Measurements from ENCODE around the gene ARF1. TPM values are rescaled to one million over a fixed set of nuclear protein-coding genes. Genes with fewer than 3 reads are reported as not detected.

ARF1 gene
- total RNA-seq, 2 experiments from 2014 or later = 318 to 322 TPM

GRCh38 chr1:228065543-228066347 lies 16.8 kb upstream of the ARF1 start:
- H3K4me1 Mint-ChIP-seq (ENCODE audit: low read depth) = peaks cover 6% of the 10 kb centered on the region
- intact Hi-C loops (cut with DNase I, micrococcal nuclease) = no loop called here
- DNase-seq (peak in 1 of 14 experiments; percentile 16), ATAC-seq (ENCODE audit: poor library complexity) (no peak)
- H3K27me3 Mint-ChIP-seq = peaks cover 30% of the 10 kb centered on the region
- ChIA-PET CTCF (no interaction called here), POLR2A (interaction anchor here (0.9 kb wide), 1 partner anchor 16 kb away, joined by 3 read pairs; no protein-coding TSS in a partner anchor)
- no peaks in the 10 kb centered on the region for H3K9me3 Mint-ChIP-seq
- H3K27ac Mint-ChIP-seq = no peak overlapping the region
- H3K36me3 Mint-ChIP-seq (ENCODE audit: low read depth) = no peaks in the 10 kb centered on the region
- H3K4me1 ChIP-seq (ENCODE audit: insufficient read depth, low read length) = peaks cover 4% of the 10 kb centered on the region
- H3K4me3 ChIP-seq (ENCODE audit: low read length) = no peak overlapping the region
- H3K36me3 ChIP-seq (ENCODE audit: insufficient read depth, low read length) = no peaks in the 10 kb centered on the region
- H3K27me3 ChIP-seq (ENCODE audit: control insufficient read depth in 1 of 2, insufficient read depth in 2 of 2, low read length in 2 of 2) = peaks cover 45 to 78% of the 10 kb centered on the region in 2 experiments
- H3K4me3 Mint-ChIP-seq = no peak overlapping the region
- H3K27ac ChIP-seq (ENCODE audit: low read depth in 1 of 2, low read length in 2 of 2) = no peak overlapping the region
- peaks cover 0 to 41% of the 10 kb centered on the region in 2 experiments for H3K9me3 ChIP-seq (ENCODE audit: control insufficient read depth in 1 of 2, insufficient read depth in 1 of 2, low read length in 2 of 2)
- TF ChIP-seq CTCF (IDR thresholded peaks at IDR 0.05) = no peak

- DNase-seq = peak in 1 of 14 experiments; percentile 12
Observed at GRCh38 chr1:228066416-228066815, 16.1 kb upstream of the ARF1 start.

More at GRCh38 chr1:228066416-228066815, 16.1 kb upstream of the ARF1 start:
- Histone ChIP-seq H3K4me3 (ENCODE audit: low read length) (no peak overlapping the region), H3K27me3 (ENCODE audit: control insufficient read depth in 1 of 2, insufficient read depth in 2 of 2, low read length in 2 of 2) (peaks cover 38 to 72% of the 10 kb centered on the region in 2 experiments), H3K9me3 (ENCODE audit: control insufficient read depth in 1 of 2, insufficient read depth in 1 of 2, low read length in 2 of 2) (peaks cover 0 to 34% of the 10 kb centered on the region in 2 experiments), H3K36me3 (ENCODE audit: insufficient read depth, low read length) (no peaks in the 10 kb centered on the region), H3K27ac (ENCODE audit: low read depth in 1 of 2, low read length in 2 of 2) (no peak overlapping the region), H3K4me1 (ENCODE audit: insufficient read depth, low read length) (no peaks in the 10 kb centered on the region)
- no peak for TF ChIP-seq CTCF (IDR thresholded peaks at IDR 0.05)
- intact Hi-C loops (cut with DNase I, micrococcal nuclease) = no loop called here
- no peak overlapping the region for H3K27ac Mint-ChIP-seq
- no peak overlapping the region for H3K4me3 Mint-ChIP-seq
- H3K4me1 Mint-ChIP-seq (ENCODE audit: low read depth) = no peaks in the 10 kb centered on the region
- H3K27me3 Mint-ChIP-seq = peaks cover 23% of the 10 kb centered on the region
- H3K36me3 Mint-ChIP-seq (ENCODE audit: low read depth) = no peaks in the 10 kb centered on the region
- ChIA-PET CTCF (no interaction called here), POLR2A (interaction anchor here (0.9 kb wide), 1 partner anchor 16 kb away, joined by 3 read pairs; no protein-coding TSS in a partner anchor)
- no peaks in the 10 kb centered on the region for H3K9me3 Mint-ChIP-seq
- no peak for ATAC-seq (ENCODE audit: poor library complexity)

Data from CD4-positive, alpha-beta T cell (primary cell).